Measurements from ENCODE around the gene HAUS8. TPM values are rescaled to one million over a fixed set of nuclear protein-coding genes. Genes with fewer than 3 reads are reported as not detected.

HAUS8 gene
- total RNA-seq, 1 donor from 2014 or later, result 11.6 TPM

DNA sequence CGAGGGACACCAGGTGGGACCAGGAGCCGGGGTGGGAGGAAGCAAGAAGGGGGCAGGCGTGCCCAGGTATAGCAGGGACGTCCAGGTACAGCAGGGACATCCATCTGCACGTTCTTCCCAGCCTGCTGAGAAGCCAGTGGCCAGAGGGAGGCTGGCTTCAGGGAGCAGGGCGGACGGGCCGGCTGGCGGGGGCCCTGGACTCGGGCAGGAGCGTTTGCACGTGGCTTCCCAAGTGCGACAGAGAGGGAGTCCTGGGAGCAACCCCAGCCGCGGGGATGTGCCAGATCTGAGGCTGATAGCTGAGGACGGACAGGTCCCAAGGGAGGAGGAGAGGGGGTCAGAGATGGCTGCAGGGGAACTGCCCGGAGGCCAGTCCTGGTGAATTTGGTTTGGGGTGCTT lies 37.0 kb upstream of the HAUS8 start:
- Mint-ChIP-seq H3K4me1 (ENCODE audit: unreplicated experiment) (peaks cover 15% of the 10 kb centered on the region), H3K9me3 (ENCODE audit: unreplicated experiment) (no peaks in the 10 kb centered on the region), H3K27me3 (ENCODE audit: unreplicated experiment) (no peaks in the 10 kb centered on the region), H3K4me3 (ENCODE audit: unreplicated experiment) (no peak overlapping the region), H3K36me3 (ENCODE audit: unreplicated experiment) (peaks cover 8% of the 10 kb centered on the region), H3K27ac (ENCODE audit: unreplicated experiment) (no peak overlapping the region)
- no peak for DNase-seq (ENCODE audit: extremely low spot score, unreplicated experiment)
- TF ChIP-seq, protein P1, sequence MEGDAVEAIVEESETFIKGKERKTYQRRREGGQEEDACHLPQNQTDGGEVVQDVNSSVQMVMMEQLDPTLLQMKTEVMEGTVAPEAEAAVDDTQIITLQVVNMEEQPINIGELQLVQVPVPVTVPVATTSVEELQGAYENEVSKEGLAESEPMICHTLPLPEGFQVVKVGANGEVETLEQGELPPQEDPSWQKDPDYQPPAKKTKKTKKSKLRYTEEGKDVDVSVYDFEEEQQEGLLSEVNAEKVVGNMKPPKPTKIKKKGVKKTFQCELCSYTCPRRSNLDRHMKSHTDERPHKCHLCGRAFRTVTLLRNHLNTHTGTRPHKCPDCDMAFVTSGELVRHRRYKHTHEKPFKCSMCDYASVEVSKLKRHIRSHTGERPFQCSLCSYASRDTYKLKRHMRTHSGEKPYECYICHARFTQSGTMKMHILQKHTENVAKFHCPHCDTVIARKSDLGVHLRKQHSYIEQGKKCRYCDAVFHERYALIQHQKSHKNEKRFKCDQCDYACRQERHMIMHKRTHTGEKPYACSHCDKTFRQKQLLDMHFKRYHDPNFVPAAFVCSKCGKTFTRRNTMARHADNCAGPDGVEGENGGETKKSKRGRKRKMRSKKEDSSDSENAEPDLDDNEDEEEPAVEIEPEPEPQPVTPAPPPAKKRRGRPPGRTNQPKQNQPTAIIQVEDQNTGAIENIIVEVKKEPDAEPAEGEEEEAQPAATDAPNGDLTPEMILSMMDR (IDR thresholded peaks at IDR 0.05), result no peak

DNA sequence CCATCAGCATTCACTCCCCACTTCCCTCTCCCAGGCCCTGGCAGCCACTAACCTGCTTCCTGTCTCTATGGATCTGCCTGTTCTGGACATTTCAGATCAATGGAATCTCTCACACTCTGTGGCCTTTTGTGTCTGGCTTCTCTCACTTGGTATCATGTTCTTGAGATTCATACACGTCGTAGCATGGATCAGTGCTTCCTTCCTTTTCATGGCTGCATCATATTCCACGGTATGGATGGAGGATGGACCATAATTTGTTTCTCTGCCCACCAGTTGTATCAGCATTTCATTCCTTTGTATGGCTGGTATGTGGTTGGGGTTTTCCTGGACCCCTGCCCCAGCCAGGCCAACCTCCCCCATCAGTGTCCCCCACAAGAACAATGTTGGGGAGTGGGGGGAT lies 36.5 kb upstream of the HAUS8 start:
- TF ChIP-seq, protein P1 (IDR thresholded peaks at IDR 0.05), result no peak
- Mint-ChIP-seq H3K9me3 (ENCODE audit: unreplicated experiment) (no peaks in the 10 kb centered on the region), H3K27me3 (ENCODE audit: unreplicated experiment) (no peaks in the 10 kb centered on the region), H3K36me3 (ENCODE audit: unreplicated experiment) (peaks cover 8% of the 10 kb centered on the region), H3K27ac (ENCODE audit: unreplicated experiment) (no peak overlapping the region), H3K4me3 (ENCODE audit: unreplicated experiment) (no peak overlapping the region), H3K4me1 (ENCODE audit: unreplicated experiment) (peaks cover 16% of the 10 kb centered on the region)
- no peak for DNase-seq (ENCODE audit: extremely low spot score, unreplicated experiment)

DNA sequence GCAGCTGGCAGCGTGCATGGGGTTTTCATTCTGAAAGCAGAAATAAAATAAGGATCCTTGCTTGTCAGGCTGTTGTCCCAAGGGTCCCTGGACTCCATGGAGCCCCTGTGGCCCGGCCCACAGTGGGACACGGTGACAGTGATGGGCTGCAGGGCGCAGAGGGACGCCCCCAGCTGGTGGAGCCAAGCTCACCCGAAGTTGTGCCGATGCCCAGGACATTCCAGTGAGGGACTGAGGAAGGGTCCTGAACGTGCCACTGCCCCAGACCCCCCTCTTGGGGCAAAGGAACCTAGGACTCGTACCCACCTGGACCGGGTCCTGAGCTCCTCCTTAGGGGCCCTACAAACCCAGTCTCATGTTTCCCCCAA lies 35.3 kb upstream of the HAUS8 start:
- Mint-ChIP-seq H3K9me3 (ENCODE audit: unreplicated experiment) (no peaks in the 10 kb centered on the region), H3K27me3 (ENCODE audit: unreplicated experiment) (no peaks in the 10 kb centered on the region), H3K27ac (ENCODE audit: unreplicated experiment) (peak overlapping the region; percentile 34), H3K36me3 (ENCODE audit: unreplicated experiment) (peaks cover 8% of the 10 kb centered on the region), H3K4me3 (ENCODE audit: unreplicated experiment) (no peak overlapping the region), H3K4me1 (ENCODE audit: unreplicated experiment) (peaks cover 16% of the 10 kb centered on the region)
- DNase-seq (ENCODE audit: extremely low spot score, unreplicated experiment), result no peak
- TF ChIP-seq, protein P1 (IDR thresholded peaks at IDR 0.05), result no peak

DNA sequence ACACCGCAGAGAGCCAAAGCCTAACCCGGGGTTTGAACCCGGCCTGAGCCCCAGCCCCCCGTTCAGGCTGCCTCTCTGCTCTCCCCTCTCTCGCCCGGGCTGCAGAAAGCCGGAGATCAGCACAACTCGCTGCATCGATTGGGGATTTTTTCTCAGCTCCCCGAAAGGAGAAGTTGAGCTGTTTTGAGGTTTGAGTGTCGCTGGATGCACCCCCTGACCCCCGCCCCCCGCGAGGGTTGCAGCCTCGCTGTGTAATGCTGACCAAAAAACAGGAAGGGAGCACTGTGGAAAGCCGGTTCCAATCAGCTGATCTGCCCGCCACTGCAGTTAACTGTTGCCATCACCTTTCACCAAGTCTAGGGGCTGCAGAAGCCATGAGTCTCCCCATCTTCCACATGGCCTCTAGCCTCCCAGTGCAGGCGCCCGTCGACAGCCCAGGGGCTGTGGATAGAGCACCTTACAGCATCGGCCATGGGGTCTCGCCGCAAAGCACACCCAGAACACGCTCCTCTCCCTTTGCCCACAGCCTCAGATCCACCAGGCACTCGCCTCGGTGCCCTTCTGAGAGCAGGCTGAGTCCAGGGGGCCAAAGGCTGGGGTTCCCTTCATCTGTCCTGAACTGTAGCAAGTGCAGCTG lies 34.8 kb upstream of the HAUS8 start:
- H3K36me3 Mint-ChIP-seq (ENCODE audit: unreplicated experiment), result peaks cover 7% of the 10 kb centered on the region
- H3K4me1 Mint-ChIP-seq (ENCODE audit: unreplicated experiment), result peaks cover 16% of the 10 kb centered on the region
- no peaks in the 10 kb centered on the region for H3K27me3 Mint-ChIP-seq (ENCODE audit: unreplicated experiment)
- peak overlapping the region; percentile 34 for H3K27ac Mint-ChIP-seq (ENCODE audit: unreplicated experiment)
- H3K4me3 Mint-ChIP-seq (ENCODE audit: unreplicated experiment), result no peak overlapping the region
- no peak for DNase-seq (ENCODE audit: extremely low spot score, unreplicated experiment)
- TF ChIP-seq, protein P1 (IDR thresholded peaks at IDR 0.05), result no peak
- H3K9me3 Mint-ChIP-seq (ENCODE audit: unreplicated experiment), result no peaks in the 10 kb centered on the region

DNA sequence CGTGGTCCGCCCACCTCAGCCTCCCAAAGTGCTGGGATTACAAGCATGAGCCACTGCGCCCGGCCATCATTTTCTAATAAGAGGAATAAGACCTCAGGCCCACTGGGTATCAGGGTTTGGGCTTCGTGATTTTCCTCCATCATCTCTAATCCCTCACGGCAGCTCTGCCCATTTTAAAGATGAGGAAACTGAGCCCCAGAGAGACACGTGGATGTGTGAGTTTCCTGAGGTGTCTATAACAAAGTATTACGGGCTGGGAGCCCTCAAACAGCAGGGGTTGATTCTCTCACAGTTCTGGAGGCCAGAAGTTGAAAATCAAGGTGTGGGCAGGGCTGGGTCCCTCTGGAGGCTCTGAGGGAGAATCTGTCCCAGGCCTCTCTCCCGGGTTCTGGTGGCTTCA lies 34.0 kb upstream of the HAUS8 start:
- H3K36me3 Mint-ChIP-seq (ENCODE audit: unreplicated experiment), result peaks cover 5% of the 10 kb centered on the region
- no peaks in the 10 kb centered on the region for H3K27me3 Mint-ChIP-seq (ENCODE audit: unreplicated experiment)
- TF ChIP-seq, protein P1 (IDR thresholded peaks at IDR 0.05), result no peak
- H3K4me3 Mint-ChIP-seq (ENCODE audit: unreplicated experiment), result no peak overlapping the region
- no peak for DNase-seq (ENCODE audit: extremely low spot score, unreplicated experiment)
- H3K9me3 Mint-ChIP-seq (ENCODE audit: unreplicated experiment), result no peaks in the 10 kb centered on the region
- peaks cover 16% of the 10 kb centered on the region for H3K4me1 Mint-ChIP-seq (ENCODE audit: unreplicated experiment)
- peak overlapping the region; percentile 14 for H3K27ac Mint-ChIP-seq (ENCODE audit: unreplicated experiment)
